Sigmoid colon (tissue), 3 donors: ENCODE measurements around the gene HEXB.

ENCODE experiments used
- POLR2A ChIP-seq, 2 donors: fragments of 450-650 bp; IDR thresholded peaks; one replicate each; pipeline ENCODE4 v1.6.1; 2016; ENCODE audit warnings: antibody characterized with exemption in 2 of 2, mild to moderate bottlenecking in 2 of 2, moderate library complexity in 2 of 2
- TF ChIP-seq, protein P1 (sequence below), 4 experiments: fragments of 450-650 bp in 3 of 4; fragments of 200-600 bp in 1 of 4; IDR thresholded peaks; one replicate each; pipeline ENCODE4 v1.5.1; 2016 to 2019; ENCODE audit warnings: antibody characterized with exemption in 4 of 4, mild to moderate bottlenecking in 3 of 4, moderate library complexity in 2 of 4

DNA sequence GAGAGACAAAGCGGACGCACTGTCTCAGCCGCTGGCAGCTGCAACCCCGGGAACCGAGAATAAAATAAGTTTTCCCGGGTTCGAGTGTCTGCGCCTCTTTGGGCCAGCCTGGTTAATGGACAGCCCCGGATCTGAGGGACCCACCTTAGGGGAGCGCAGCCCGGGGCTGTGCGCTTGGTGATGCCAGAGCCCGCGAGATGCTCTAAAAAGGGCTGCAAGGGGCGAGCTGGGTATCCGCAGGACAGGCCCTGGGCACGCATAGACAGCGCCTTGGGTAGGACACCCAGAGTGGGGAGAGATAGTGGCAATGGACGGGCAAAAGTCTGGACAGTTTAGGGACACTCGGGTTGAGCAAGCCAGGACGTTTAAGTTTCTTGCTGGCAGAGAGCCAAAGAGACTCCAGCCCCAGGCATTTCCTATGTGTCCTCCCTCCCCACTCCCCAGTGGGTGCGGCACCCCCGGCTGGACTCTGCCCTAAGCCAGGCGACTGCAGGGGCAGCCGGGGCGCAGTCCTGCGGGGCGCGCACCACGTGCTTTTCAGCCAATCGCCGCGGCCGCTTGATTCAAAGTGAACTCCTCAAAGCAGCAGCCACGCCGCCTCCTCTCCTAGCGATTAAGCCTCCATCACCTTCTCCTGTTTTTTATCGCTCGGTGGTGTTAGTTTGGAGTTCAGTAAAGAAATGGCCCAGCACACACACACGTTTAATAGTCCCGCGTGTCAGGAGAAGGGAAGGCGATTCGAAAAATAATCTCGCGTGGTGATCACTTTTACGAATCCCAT lies 43.9 kb upstream of the HEXB start:
- TF ChIP-seq POLR2A (IDR thresholded peaks at IDR 0.05): no peak
- TF ChIP-seq, protein P1, sequence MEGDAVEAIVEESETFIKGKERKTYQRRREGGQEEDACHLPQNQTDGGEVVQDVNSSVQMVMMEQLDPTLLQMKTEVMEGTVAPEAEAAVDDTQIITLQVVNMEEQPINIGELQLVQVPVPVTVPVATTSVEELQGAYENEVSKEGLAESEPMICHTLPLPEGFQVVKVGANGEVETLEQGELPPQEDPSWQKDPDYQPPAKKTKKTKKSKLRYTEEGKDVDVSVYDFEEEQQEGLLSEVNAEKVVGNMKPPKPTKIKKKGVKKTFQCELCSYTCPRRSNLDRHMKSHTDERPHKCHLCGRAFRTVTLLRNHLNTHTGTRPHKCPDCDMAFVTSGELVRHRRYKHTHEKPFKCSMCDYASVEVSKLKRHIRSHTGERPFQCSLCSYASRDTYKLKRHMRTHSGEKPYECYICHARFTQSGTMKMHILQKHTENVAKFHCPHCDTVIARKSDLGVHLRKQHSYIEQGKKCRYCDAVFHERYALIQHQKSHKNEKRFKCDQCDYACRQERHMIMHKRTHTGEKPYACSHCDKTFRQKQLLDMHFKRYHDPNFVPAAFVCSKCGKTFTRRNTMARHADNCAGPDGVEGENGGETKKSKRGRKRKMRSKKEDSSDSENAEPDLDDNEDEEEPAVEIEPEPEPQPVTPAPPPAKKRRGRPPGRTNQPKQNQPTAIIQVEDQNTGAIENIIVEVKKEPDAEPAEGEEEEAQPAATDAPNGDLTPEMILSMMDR (IDR thresholded peaks at IDR 0.05): no peak
